Measurements from ENCODE around the gene ARL3. TPM values are rescaled to one million over a fixed set of nuclear protein-coding genes. Genes with fewer than 3 reads are reported as not detected.

The ARL3 gene, protein sequence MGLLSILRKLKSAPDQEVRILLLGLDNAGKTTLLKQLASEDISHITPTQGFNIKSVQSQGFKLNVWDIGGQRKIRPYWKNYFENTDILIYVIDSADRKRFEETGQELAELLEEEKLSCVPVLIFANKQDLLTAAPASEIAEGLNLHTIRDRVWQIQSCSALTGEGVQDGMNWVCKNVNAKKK
- total RNA-seq: 5.5 and 6.1 TPM in 2 replicates

DNA sequence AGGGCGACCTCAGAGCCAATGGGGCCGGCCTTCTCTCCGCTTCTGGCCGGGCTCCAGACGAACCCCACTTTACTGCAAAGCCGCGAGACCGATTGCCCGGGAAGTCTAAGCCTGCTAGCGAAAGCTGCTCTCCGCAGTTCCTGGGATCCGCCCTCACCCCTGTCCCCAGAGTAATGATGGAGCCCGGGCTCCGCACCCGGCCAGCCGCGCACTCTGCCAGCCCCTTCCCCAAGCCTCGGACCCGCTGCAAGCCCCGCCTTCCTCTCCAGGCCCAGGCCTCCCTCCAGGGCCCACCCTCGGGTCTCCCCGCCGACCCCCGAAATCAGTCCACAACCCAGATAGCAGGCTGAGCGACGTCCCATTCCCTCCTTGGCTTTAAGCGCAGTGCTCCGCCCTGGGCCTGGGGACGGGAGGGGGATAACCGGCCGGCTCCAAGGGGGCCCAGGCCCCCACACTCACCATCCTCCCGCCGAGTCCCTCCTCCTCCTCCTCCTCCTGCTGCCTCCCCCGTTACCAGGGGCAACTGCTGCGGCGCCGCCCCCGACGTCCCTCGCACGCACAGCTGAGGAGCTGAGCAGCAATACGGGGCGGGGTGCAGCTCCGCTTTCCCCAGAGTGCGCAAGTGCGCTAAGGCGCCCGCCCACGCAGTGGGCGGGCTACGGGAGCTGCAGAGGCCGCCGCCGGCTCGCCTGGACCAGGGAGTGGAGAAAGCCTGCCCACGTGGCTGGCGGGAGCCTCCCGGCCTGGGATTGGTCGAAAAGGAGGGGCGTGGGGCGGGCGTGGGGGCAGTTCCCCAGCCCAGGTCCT, at the start of gene ARL3:
Gene ARL3, minus strand, starts transcription at position 584 of the 807 bp plus-strand sequence. Its CDS starts 122 bp downstream, at position 462.

DNA sequence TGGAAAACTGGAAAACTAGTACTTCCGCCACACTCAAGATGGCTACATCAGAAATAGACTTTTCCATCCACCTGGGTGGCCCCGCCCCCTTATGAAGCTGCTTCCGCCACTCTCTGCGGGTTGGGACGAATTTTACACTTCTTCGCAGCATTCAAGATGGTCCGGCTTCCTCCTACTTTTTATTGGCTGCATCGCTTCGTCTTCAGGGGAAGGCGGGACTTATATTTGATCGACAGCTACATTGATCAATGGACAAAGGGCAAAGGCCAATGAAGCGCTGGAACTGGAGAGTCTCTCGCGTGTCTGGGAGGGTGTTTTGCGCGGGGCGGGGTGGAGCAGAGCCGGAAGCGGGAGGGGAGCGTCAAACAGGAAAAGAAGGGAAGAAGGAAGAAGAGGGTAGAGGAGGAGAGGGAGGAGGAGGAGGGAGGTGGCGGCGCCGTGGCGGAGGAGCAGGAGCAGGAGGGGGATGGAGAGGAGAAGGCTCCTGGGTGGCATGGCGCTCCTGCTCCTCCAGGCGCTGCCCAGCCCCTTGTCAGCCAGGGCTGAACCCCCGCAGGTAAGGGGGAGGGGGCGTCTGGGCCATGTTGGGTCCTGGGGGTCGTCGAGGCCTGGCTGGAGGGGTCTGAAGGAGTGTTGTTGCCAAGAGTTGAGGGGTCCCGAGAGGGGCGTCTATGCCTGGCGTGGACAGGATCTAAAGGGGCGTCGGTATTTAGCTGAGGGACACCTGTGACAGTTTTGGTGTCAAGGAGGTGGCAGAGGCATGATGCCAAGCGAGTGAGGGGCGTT, 29.6 kb upstream of the ARL3 start, which contains the start of gene WBP1L:
Gene WBP1L, plus strand, starts transcription at position 361 of the 786 bp plus-strand sequence. Its CDS starts 106 bp downstream, at position 467.

DNA sequence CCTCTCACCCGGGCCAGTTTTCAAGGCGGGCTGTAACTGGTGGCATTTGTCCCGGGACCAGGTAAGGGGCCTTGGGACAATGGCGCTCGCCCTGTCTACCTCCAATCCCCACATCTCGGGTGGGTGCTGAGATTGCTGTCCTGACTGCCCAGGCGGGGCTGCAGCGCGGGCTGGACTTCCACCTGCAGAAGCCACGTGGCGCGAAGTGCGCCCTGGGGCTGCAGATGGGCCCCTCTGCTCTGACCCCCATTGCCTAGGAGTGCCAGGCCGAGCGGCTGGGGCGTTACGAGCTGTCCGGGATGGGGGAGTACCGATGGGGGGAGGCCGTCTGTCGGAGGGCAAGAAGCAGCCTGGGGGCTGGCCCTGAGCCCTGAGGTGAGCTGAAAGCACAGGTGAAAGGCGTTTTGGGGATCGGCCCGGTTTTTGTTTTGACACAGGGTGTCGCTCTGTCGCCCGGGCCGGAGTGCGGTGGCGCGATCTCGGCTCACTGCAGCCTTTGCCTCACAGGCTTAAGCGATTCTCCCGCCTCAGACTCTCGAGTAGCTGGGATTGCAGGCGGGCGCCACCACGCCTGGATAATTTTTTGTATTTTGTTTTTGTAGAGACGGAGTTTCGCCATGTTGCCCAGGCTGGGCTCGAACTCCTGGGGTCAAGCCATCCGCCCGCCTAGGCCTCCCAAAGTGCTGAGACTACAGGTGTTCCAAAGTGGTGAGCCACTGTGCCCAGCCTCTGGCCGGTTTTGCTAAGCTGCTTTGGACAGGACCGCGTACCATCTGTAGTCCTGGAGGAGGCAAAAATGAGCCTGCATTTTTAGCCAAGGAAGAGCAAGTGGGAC, 641 bp upstream of the ARL3 start, which contains the start of gene SFXN2:
Gene SFXN2, plus strand, starts transcription at position 16 of the 835 bp plus-strand sequence. CDS start 12,001 bp downstream, outside the sequence.

DNA sequence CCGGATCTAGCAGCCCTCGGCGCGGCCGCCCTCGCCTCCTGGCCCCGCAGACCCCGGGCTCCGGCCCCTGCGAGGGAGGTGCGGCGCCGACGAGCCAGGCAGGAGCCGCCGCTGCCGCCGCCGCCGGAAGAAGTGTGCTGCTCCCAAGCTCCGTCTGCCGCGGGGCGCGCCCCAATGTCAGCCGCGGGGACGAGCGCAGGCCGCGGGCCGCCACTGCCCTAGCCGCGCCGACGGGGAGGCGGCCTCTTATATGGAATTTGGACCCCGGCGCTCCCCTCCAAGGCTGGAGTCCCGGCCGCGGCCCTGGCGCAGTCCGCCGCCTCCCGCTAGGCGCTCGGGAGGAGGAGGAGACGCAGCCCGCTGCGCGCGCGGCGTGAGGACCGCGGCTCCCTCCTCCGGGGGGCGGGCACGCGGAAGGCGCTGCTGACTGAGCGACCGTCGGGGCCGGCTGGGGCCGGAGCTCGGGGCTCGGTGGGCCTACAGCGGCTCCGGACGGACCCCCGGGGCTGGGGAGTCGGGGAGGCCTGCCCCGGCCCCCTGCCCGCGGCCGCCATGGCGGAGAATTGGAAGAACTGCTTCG, 70.0 kb downstream of the ARL3 start, which contains the start of gene TRIM8:
Gene TRIM8, plus strand, starts transcription at position 414 of the 580 bp plus-strand sequence. Its CDS starts 139 bp downstream, at position 553.

Other genes starting within 250 kb of the ARL3 start
- gene ACTR1A, start 211.7 kb downstream of the ARL3 start, total RNA-seq: 143 and 164 TPM in 2 replicates
- 4.5 and 6.7 TPM in 2 replicates for gene SUFU, start 210.4 kb downstream of the ARL3 start, total RNA-seq
- 114 and 139 TPM in 2 replicates for gene TRIM8, start 69.9 kb downstream of the ARL3 start, total RNA-seq
- gene SFXN2, start 239 bp upstream of the ARL3 start, total RNA-seq: 7.2 and 8.1 TPM in 2 replicates
- 44.9 and 55.6 TPM in 2 replicates for gene WBP1L, start 29.6 kb upstream of the ARL3 start, total RNA-seq
- not detected in 2 replicates for gene CYP17A1, start 123.0 kb upstream of the ARL3 start, total RNA-seq
- 16.5 and 21.5 TPM in 2 replicates for gene BORCS7, start 139.9 kb upstream of the ARL3 start, total RNA-seq
- 1.1 and 1.8 TPM in 2 replicates for gene AS3MT, start 155.1 kb upstream of the ARL3 start, total RNA-seq
- gene CNNM2, start 203.9 kb upstream of the ARL3 start, total RNA-seq: 2.4 and 3.4 TPM in 2 replicates

Measured in thoracic aorta endothelial cell (primary cell).